H9 (cell line): Measurements from ENCODE around the gene MOCOS. TPM values are rescaled to one million over a fixed set of nuclear protein-coding genes. Genes with fewer than 3 reads are reported as not detected.

Experiments
- DNase-seq: peaks from one replicate; pipeline ENCODE4 v3.0.0-alpha.2; 2017
- H2AFZ ChIP-seq: one replicate; pipeline ENCODE4 v1.6.1; 2013; ENCODE audit warnings: mild to moderate bottlenecking, low read length, control low read depth, moderate library complexity
- H2AK5ac ChIP-seq: 2 replicates; pipeline ENCODE4 v1.6.1; 2013; ENCODE audit warnings: low read length, control low read depth, mixed read lengths; ENCODE audit not compliant: insufficient read length
- H2BK120ac ChIP-seq: one replicate; pipeline ENCODE4 v1.6.1; 2013; ENCODE audit warnings: low read depth, mild to moderate bottlenecking, low read length, control low read depth, inconsistent platforms; ENCODE audit not compliant: poor library complexity, severe bottlenecking
- H2BK12ac ChIP-seq: 2 replicates; pipeline ENCODE4 v1.6.1; 2013; ENCODE audit warnings: low read length, control low read depth, mixed read lengths, low read depth; ENCODE audit not compliant: insufficient read length
- H2BK15ac ChIP-seq: 2 replicates; pipeline ENCODE4 v1.6.1; 2013; ENCODE audit warnings: low read depth, low read length, control low read depth
- H2BK20ac ChIP-seq: one replicate; pipeline ENCODE4 v1.6.1; 2013; ENCODE audit warnings: low read depth, mild to moderate bottlenecking, low read length, control low read depth, inconsistent platforms; ENCODE audit not compliant: poor library complexity, severe bottlenecking
- H2BK5ac ChIP-seq: 2 replicates; pipeline ENCODE4 v1.6.1; 2013; ENCODE audit warnings: low read length, control low read depth, mixed read lengths; ENCODE audit not compliant: insufficient read length
- H3K14ac ChIP-seq: 2 replicates; pipeline ENCODE4 v1.6.1; 2013; ENCODE audit warnings: low read length, control low read depth; ENCODE audit not compliant: insufficient read depth
- H3K18ac ChIP-seq: 2 replicates; pipeline ENCODE4 v1.6.1; 2013; ENCODE audit warnings: low read depth, mild to moderate bottlenecking, mixed read lengths, low read length, control low read depth; ENCODE audit not compliant: insufficient read length
- H3K23ac ChIP-seq: 2 replicates; pipeline ENCODE4 v1.6.1; 2013; ENCODE audit warnings: low read length, control low read depth, mixed read lengths, low read depth; ENCODE audit not compliant: insufficient read length
- H3K23me2 ChIP-seq: 2 replicates; pipeline ENCODE4 v1.6.1; 2013; ENCODE audit warnings: low read depth, mild to moderate bottlenecking, mixed read lengths, low read length, control low read depth; ENCODE audit not compliant: insufficient read length, poor library complexity, severe bottlenecking
- H3K27ac ChIP-seq: 2 replicates; pipeline ENCODE4 v1.5.1; 2013; ENCODE audit warnings: low read length, control low read depth, mixed read lengths, low read depth; ENCODE audit not compliant: insufficient read length
- H3K27me3 ChIP-seq: 2 replicates; pipeline ENCODE4 v1.6.1; 2013; ENCODE audit warnings: low read length, control low read depth, inconsistent platforms; ENCODE audit not compliant: insufficient read depth
- H3K4ac ChIP-seq: 2 replicates; pipeline ENCODE4 v1.6.1; 2013; ENCODE audit warnings: low read depth, mild to moderate bottlenecking, control low read depth, inconsistent platforms, low read length, moderate library complexity
- H3K4me1 ChIP-seq: 2 replicates; pipeline ENCODE4 v1.6.1; 2013; ENCODE audit warnings: low read length, control low read depth, inconsistent platforms; ENCODE audit not compliant: insufficient read depth
- H3K4me2 ChIP-seq: 2 replicates; pipeline ENCODE4 v1.6.1; 2013; ENCODE audit warnings: low read length, control low read depth, mixed read lengths; ENCODE audit not compliant: insufficient read length, insufficient read depth
- H3K56ac ChIP-seq: 2 replicates; pipeline ENCODE4 v1.6.1; 2013; ENCODE audit warnings: low read depth, mild to moderate bottlenecking, mixed read lengths, low read length, control low read depth; ENCODE audit not compliant: insufficient read length
- H3K79me1 ChIP-seq: 2 replicates; pipeline ENCODE4 v1.6.1; 2013; ENCODE audit warnings: low read depth, mild to moderate bottlenecking, moderate library complexity, low read length, control low read depth, inconsistent platforms; ENCODE audit not compliant: insufficient read depth, poor library complexity, severe bottlenecking
- H3K79me2 ChIP-seq: 2 replicates; pipeline ENCODE4 v1.6.1; 2013; ENCODE audit warnings: low read length, control low read depth, inconsistent platforms; ENCODE audit not compliant: insufficient read depth
- H3K9ac ChIP-seq: 2 replicates; pipeline ENCODE4 v1.6.1; 2013; ENCODE audit warnings: low read length, control low read depth, mixed read lengths; ENCODE audit not compliant: insufficient read length; ENCODE audit errors: extremely low read depth
- H3K9me3 ChIP-seq: one replicate; pipeline ENCODE4 v1.6.1; 2013; ENCODE audit warnings: low read depth, low read length, inconsistent platforms; ENCODE audit not compliant: control insufficient read depth
- H3T11ph ChIP-seq: one replicate; pipeline ENCODE4 v1.6.1; 2013; ENCODE audit warnings: mild to moderate bottlenecking, low read length, control low read depth, inconsistent platforms
- H4K20me1 ChIP-seq: one replicate; pipeline ENCODE4 v1.6.1; 2013; ENCODE audit not compliant: control insufficient read depth, insufficient read length, insufficient read depth
- H4K5ac ChIP-seq: 2 replicates; pipeline ENCODE4 v1.6.1; 2013; ENCODE audit warnings: low read depth, mild to moderate bottlenecking, mixed read lengths, low read length, control low read depth; ENCODE audit not compliant: insufficient read length
- H4K8ac ChIP-seq: replicated peaks from 2 replicates; pipeline ENCODE4 v1.6.1; 2013; ENCODE audit warnings: low read length, control low read depth, mixed read lengths, low read depth; ENCODE audit not compliant: insufficient read length
- H4K91ac ChIP-seq: 2 replicates; pipeline ENCODE4 v1.6.1; 2013; ENCODE audit warnings: low read depth, mild to moderate bottlenecking, moderate library complexity, mixed read lengths, low read length, control low read depth; ENCODE audit not compliant: insufficient read length
- H3K27ac Mint-ChIP-seq, 3 experiments: 2 replicates in 2 of 3; 3 replicates in 1 of 3; pipeline ENCODE4 v1.8.0; 2020 to 2021; ENCODE audit warnings: mixed read lengths in 3 of 3, mild to moderate bottlenecking in 1 of 3, moderate library complexity in 1 of 3
- H3K27me3 Mint-ChIP-seq: 2 replicates; pipeline ENCODE4 v1.8.0; 2021; ENCODE audit warnings: low read depth, mild to moderate bottlenecking, moderate library complexity, mixed read lengths
- H3K36me3 Mint-ChIP-seq, 3 experiments: 2 replicates in 2 of 3; 3 replicates in 1 of 3; pipeline ENCODE4 v1.8.0; 2020 to 2021; ENCODE audit warnings: low read depth in 3 of 3, mixed read lengths in 3 of 3; ENCODE audit not compliant: insufficient read depth in 1 of 3
- H3K4me1 Mint-ChIP-seq, 2 experiments: 2 replicates each; pipeline ENCODE4 v1.8.0; 2020; ENCODE audit warnings: mixed read lengths in 2 of 2
- H3K4me3 Mint-ChIP-seq, 2 experiments: 2 replicates in 1 of 2; 3 replicates in 1 of 2; pipeline ENCODE4 v1.8.0; 2020 to 2021; ENCODE audit warnings: mild to moderate bottlenecking in 2 of 2, mixed read lengths in 2 of 2, moderate library complexity in 1 of 2
- H3K9me3 Mint-ChIP-seq, 2 experiments: 2 replicates in 1 of 2; 3 replicates in 1 of 2; pipeline ENCODE4 v1.8.0; 2020; ENCODE audit warnings: mild to moderate bottlenecking in 2 of 2, mixed read lengths in 2 of 2, moderate library complexity in 1 of 2
- CTCF ChIP-seq: fragments of 200-600 bp; sonication (generic); conservative IDR thresholded peaks from 3 replicates; pipeline ENCODE4 v1.8.0; 2021; ENCODE audit warnings: antibody characterized with exemption, mild to moderate bottlenecking
- WGBS: extraction: QIAGEN DNeasy Blood & Tissue Kit; methylation state at CpG from one replicate; pipeline ENCODE4 v1.1.7; 2013; ENCODE audit warnings: missing lambda C conversion rate, low lambda C conversion rate, mixed read lengths; ENCODE audit not compliant: insufficient read length; ENCODE audit errors: extremely low coverage; 5-methylcytosine and 5-hydroxymethylcytosine counted together
- total RNA-seq: library from RNA; stranded (reverse); gene quantifications from 2 replicates; pipeline ENCODE4 v1.2.1, GENCODE V29; 2021

Gene MOCOS
- total RNA-seq, 1 experiment from 2014 or later, result 6.0 TPM

DNA sequence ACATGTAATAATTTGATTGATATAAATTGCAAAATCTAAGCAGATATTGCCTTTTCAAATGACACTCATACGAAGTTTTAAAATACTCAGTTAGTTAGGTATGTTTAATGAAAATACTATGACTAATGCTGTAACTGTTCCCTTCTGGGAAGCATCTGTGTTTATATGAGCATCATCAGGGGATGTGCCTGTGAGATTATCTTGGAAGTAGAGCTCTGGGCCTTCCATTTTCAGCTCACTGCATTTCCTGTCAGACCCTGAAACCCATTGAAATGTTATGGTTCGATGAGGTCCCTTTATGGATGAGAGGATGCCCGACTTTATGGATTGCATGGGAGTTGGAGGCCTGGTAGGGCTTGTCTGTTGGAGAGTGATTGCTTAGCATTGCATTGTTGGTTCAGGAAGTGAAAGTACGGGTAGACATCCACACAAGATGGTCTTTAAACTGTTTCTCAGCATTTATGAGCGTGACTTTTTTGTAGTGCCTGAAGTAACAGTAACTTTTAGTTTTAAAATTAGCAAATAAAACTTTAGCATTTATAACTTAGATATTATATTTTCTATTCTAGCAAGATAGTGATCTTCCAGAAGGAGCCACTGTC is 28.9 kb upstream of the MOCOS start:
- H2BK12ac ChIP-seq, result no peak overlapping the region
- no peak overlapping the region for H3T11ph ChIP-seq
- H4K20me1 ChIP-seq, result no peaks in the 10 kb centered on the region
- no CpG with 5 or more reads among the region's 5 CpGs for WGBS
- no peak overlapping the region for H3K14ac ChIP-seq
- Mint-ChIP-seq H3K27me3 (no peaks in the 10 kb centered on the region), H3K36me3 (peaks cover 34 to 85% (median 85%) of the 10 kb centered on the region in 3 experiments; a peak in 6 of 7 replicates), H3K9me3 (no peaks in the 10 kb centered on the region), H3K4me1 (no peaks in the 10 kb centered on the region), H3K4me3 (no peak overlapping the region), H3K27ac (no peak overlapping the region)
- no peak for TF ChIP-seq CTCF
- no peak overlapping the region for H2AFZ ChIP-seq
- H3K23me2 ChIP-seq, result no peaks in the 10 kb centered on the region
- H4K91ac ChIP-seq, result no peak overlapping the region
- no peak overlapping the region for H4K8ac ChIP-seq
- H3K79me1 ChIP-seq, result no peaks in the 10 kb centered on the region
- DNase-seq, result no peak
- H3K23ac ChIP-seq, result no peak overlapping the region
- H3K79me2 ChIP-seq, result no peaks in the 10 kb centered on the region
- H3K18ac ChIP-seq, result no peak overlapping the region
- H3K9ac ChIP-seq, result no peak overlapping the region
- H3K9me3 ChIP-seq, result no peaks in the 10 kb centered on the region
- H2BK120ac ChIP-seq, result no peak overlapping the region
- no peak overlapping the region for H4K5ac ChIP-seq
- no peak overlapping the region for H2BK20ac ChIP-seq
- no peaks in the 10 kb centered on the region for H3K4me1 ChIP-seq
- H3K56ac ChIP-seq, result no peak overlapping the region
- H3K27me3 ChIP-seq, result no peaks in the 10 kb centered on the region
- no peak overlapping the region for H2BK5ac ChIP-seq
- H2AK5ac ChIP-seq, result no peak overlapping the region
- H3K4me2 ChIP-seq, result no peak overlapping the region
- no peak overlapping the region for H2BK15ac ChIP-seq
- H3K4ac ChIP-seq, result no peak overlapping the region
- no peak overlapping the region for H3K27ac ChIP-seq
